HG02870 (cell line): ENCODE measurements around the gene KMT5C.

ENCODE experiments used
- ATAC-seq: cut with Tn5 transposase; IDR thresholded peaks from one replicate; pipeline ENCODE4 v1.9.1; 2021; ENCODE audit warnings: mild to moderate bottlenecking, moderate library complexity; ENCODE audit not compliant: unreplicated experiment

KMT5C gene

GRCh38 chr19:55366790-55367189 lies 27.1 kb downstream of the KMT5C start:
- ATAC-seq: no peak

DNA sequence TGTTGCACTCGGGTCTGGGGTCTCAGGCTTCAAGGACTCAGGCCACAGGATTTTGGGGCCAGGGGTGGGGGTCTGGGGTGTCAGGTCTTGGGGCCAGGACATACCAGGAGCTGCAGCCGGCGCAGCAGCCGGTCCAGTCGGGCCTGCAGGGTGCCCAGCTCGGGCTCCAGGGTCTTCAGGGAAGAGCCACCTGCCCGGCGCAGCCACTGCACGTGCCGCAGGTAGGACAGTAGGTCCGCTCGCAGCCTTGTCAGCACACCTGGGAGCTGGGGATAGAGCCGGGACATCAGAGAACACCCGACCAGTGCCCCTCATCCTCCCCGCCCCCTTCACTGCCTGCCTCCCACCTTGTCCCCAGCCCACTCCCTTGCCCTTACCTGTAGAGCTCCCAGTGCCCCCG lies 28.4 kb downstream of the KMT5C start:
- no peak for ATAC-seq

- ATAC-seq: no peak
These were observed 29.3 kb downstream of the KMT5C start for GRCh38 chr19:55368701-55369563.

GRCh38 chr19:55369653-55370304 lies 30.1 kb downstream of the KMT5C start:
- ATAC-seq: no peak

DNA sequence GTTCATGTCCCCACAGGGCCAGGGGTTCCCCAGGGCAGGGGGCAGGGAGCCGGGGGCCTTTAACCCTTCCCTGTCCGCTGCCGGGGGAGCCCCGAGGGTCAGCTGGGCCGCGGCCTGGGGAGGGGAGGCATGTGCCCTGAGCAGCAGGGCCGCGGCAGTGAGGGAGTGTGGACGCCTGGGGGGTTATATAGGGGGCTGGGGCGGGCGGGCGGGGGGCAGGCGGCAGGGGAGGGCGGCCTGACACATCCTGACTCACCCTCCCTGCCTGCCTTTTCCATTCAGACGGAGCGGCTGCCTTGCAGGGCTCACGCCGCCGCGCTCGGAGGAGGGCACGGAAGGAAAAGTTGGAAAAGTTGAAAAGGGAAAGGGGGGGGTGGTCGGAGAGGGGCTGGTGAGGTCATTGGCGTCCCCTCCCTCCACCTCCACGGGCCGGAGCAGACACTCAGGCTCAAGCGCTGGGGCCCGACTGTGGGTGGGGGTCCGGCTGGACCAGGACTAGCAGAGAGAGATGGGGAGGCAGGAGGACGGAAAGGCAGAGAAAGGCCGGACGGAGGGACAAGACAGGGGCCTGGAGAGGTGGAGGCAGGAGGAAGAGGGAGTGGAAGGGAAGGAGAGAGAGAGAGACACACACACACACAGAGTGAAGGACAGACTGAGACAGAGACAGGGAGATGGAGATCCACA lies 30.8 kb downstream of the KMT5C start, which contains the start of gene IL11:
TSS of gene IL11 (minus strand) at position 159 of the 684 bp plus-strand sequence. CDS start at position 6, 153 bp downstream.
- no peak for ATAC-seq

GRCh38 chr19:55372316-55373081 lies 32.8 kb downstream of the KMT5C start:
- no peak for ATAC-seq

- ATAC-seq: no peak
These were observed 33.8 kb downstream of the KMT5C start for GRCh38 chr19:55373306-55373992.

GRCh38 chr19:55373993-55374757 lies 34.5 kb downstream of the KMT5C start:
- ATAC-seq: no peak

- ATAC-seq: no peak
These were observed 36.7 kb downstream of the KMT5C start, which contains the start of gene TMEM190 for GRCh38 chr19:55376241-55376933. Gene TMEM190 (plus strand): TSS chr19:55376826. CDS start chr19:55376854, 28 bp downstream.

GRCh38 chr19:55377356-55378131 lies 37.9 kb downstream of the KMT5C start:
- no peak for ATAC-seq

DNA sequence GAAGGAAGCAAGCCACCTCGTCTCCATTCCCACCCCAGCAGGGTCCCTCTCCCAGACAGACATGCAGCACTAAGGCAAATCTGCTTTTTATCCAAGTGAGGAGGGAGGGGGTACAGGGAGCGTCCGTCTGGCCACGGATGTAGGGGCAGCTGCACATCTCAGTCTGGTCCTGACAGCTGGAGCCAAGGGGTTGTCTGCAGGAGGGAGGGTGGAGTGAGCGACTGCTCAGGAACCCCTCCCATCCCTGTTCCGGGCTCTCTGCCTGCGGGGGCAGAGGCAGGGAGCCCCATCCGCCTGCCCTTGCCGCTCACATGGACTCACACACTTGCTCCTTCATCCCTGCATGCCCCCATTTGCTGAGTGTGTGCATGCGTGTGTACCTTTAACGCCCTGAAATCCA lies 39.5 kb downstream of the KMT5C start:
- ATAC-seq: no peak

DNA sequence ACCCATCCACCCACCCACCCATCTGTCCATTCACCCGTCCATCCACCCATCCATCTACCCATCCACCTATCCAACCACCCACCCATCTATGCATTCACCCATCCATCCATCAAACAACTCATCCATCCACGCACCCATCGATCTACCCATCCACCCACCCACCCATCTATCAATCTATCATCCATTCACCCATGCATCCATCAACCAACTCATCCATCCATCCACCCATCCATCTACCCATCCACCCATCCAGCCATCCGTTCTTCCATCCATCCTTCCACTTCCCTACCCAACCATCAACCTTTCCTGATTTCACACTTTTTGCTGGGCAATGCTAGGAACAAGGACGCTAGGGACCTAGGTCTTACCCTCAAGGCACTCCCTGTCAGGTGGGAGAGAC lies 42.3 kb downstream of the KMT5C start:
- no peak for ATAC-seq

DNA sequence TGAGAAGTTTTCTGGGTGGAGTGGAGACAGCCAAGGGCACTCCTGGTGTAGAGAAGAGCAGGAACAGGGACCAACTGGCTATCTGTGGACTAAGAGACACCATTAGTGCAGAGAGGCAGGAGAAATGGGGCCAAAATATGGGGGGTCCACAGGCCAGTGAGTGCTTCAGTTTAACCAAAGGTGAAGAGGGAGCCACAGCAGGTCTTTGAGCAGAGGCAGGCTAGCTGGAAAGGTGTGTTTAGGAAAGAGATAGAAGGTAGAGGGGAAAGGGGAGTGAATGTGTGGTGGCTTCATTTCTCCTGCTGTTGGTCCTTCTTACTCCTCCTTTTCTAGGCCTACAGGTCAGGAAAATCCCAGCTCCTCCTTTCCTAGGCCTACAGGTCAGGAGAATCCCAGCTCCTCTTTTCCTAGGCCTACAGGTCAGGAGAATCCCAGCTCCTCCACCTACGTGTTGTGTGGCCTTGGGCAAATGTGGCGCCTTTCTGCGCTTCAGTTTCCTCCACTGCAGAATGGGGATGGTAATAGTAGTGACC lies 42.9 kb downstream of the KMT5C start:
- no peak for ATAC-seq

DNA sequence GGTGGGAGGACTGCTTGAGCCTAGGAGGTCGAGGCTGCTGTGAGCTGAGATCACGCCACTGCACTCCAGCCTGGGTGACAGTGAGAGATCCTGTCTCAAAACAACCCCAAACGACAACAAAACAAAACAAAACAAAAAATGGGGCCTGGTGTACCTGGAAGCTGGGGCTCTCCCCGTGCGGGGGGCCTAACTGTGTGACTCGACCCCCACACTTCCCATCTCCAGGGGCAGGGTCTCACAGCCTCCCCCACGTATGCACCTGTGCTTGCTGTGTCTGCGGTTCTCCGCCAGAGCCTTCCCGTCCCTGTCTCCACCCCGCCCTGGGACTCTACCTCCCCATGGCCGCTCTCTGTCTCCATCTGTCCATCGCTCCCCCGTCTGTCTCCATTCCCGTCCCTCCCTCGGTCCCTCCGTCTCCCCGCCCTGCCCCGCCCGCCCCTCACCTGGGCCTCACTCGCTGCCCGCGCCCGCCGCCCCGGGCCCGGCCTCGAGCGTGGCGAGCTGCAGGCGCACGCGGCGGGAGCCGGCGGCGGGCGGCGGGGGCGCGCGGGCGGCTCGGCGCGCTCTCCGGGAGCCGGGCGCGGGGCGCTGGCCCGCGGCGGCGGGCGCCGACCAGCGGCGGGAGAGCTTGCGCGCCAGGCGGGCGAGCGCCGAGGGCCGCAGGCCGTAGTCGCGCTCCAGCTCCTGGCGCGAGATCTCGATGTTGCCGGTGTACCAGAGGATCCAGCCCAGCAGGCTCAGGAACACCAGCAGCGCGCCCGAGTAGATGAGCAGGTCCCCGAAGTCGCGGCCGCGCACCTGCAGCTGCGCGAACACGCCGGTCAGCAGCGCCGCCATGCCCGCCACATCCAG lies 43.8 kb downstream of the KMT5C start:
- no peak for ATAC-seq

DNA sequence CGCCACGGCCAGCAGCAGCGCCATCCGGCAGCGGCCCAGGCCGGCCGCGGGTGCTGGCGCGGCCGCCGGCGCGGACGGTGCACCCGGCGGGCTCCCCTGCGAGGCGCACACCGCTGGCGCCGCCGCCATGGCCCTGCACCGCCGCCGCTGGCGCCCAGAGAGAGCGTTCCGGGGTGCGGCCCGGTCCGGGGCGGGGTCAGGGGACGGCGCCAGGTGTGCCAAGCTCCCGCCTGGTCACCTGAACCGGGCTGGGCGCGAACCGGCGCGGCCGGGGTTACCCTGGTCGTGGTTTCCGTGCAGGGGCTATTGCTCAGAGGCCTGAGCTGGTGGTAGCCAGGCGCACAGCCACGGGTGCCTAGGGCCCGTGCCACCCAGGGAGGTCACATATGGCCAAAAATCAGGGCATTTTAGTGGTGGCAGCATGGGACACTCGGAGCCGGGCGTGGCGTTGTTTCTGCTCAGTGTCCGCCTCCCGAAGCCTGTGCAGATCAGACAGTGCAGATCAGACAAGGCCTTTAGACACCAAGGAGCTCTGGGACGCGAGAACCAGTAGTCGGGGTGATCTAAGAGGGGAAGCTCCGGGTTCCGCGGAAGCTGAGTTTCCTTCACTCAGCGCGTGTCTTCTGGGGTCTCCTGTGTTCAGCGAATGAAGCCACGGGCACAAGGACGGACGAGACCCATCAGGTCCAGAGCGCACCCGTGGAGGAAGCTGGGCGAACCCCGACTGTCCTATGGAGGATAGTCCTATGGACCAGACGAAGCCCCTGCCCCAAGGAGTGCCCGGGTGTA lies 44.6 kb downstream of the KMT5C start, which contains the start of gene TMEM238:
TSS of gene TMEM238 (minus strand) at position 162 of the 789 bp plus-strand sequence. CDS start at position 129, 33 bp downstream.
- ATAC-seq: no peak
